ENCODE measurements around the gene STK38L.

DNA sequence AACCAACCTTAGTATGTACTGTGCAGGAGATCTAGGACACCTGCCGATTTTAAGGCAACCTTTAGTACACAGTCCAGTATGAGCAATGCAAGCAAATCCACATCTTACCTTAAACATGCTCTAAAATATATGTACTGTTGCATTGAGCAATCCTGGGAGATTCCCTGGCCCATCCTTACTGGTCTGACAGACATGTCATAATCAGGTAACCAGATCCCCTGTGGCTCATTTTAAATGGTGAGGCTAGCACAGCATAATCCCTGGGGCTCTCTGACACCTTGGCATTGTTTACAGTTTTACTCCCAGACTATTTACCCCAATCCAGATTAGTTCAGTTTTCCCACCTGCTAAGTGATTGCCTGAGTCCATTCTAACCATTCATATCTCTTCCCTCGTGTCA, 103.7 kb downstream of the STK38L start:
- TF ChIP-seq, protein P1, sequence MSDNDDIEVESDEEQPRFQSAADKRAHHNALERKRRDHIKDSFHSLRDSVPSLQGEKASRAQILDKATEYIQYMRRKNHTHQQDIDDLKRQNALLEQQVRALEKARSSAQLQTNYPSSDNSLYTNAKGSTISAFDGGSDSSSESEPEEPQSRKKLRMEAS (IDR thresholded peaks at IDR 0.05): no peak
- TF ChIP-seq, protein P2, sequence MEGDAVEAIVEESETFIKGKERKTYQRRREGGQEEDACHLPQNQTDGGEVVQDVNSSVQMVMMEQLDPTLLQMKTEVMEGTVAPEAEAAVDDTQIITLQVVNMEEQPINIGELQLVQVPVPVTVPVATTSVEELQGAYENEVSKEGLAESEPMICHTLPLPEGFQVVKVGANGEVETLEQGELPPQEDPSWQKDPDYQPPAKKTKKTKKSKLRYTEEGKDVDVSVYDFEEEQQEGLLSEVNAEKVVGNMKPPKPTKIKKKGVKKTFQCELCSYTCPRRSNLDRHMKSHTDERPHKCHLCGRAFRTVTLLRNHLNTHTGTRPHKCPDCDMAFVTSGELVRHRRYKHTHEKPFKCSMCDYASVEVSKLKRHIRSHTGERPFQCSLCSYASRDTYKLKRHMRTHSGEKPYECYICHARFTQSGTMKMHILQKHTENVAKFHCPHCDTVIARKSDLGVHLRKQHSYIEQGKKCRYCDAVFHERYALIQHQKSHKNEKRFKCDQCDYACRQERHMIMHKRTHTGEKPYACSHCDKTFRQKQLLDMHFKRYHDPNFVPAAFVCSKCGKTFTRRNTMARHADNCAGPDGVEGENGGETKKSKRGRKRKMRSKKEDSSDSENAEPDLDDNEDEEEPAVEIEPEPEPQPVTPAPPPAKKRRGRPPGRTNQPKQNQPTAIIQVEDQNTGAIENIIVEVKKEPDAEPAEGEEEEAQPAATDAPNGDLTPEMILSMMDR (IDR thresholded peaks at IDR 0.05; ENCODE audit: control extremely low read depth in 1 of 3, insufficient read depth in 1 of 3, low read depth in 1 of 3, low read length in 3 of 3): no peak
- TF ChIP-seq SIRT6 (IDR thresholded peaks at IDR 0.05; ENCODE audit: low read length): no peak
- TF ChIP-seq POLR2A (IDR thresholded peaks at IDR 0.05; ENCODE audit: control extremely low read depth in 1 of 2, low read depth in 2 of 2, low read length in 2 of 2): no peak
- no peak for TF ChIP-seq ZNF274 (IDR thresholded peaks at IDR 0.05; ENCODE audit: borderline replicate concordance, extremely low read depth, low read length)
- no peak for TF ChIP-seq SIN3A (conservative IDR thresholded peaks at IDR 0.05 in 1 of 2, IDR thresholded peaks at IDR 0.05 in 1 of 2; ENCODE audit: low read depth in 1 of 2, low read length in 2 of 2)
- no peak for TF ChIP-seq BCL11A (IDR thresholded peaks at IDR 0.05; ENCODE audit: low read depth in 2 of 2, low read length in 2 of 2)
- no peak for TF ChIP-seq RFX5 (IDR thresholded peaks at IDR 0.05; ENCODE audit: borderline replicate concordance, low read depth, low read length)
- no peak for TF ChIP-seq SUZ12 (IDR thresholded peaks at IDR 0.05; ENCODE audit: low read length)

All from H1 (cell line).